GM12892 (cell line): ENCODE results near the gene TBCE.
"Not testable (repeated sequence)": the region's sequence is repeated elsewhere in the genome, so short reads cannot be mapped to it uniquely, and the experiment has no call there.

Experiments used
- DNase-seq: peaks from one replicate; pipeline ENCODE4 v3.0.0; 2011; ENCODE audit not compliant: insufficient read length
- FAIRE-seq: peaks from 2 replicates; lab custom pipeline; 2011; peaks lifted over from hg19 to GRCh38; lab: Jason Lieb, UNC
- POLR2A ChIP-seq: IDR thresholded peaks from 2 replicates; pipeline ENCODE4 v1.6.1; 2011; ENCODE audit warnings: low read depth, low read length, control low read depth
- POLR2AphosphoS5 ChIP-seq: IDR thresholded peaks from 2 replicates; pipeline ENCODE4 v1.6.1; 2011; ENCODE audit warnings: low read depth, low read length, control low read depth
- TAF1 ChIP-seq: IDR thresholded peaks from 2 replicates; pipeline ENCODE4 v1.6.1; 2011; ENCODE audit warnings: low read depth, mild to moderate bottlenecking, control low read depth, low read length, borderline replicate concordance

The TBCE gene

DNA sequence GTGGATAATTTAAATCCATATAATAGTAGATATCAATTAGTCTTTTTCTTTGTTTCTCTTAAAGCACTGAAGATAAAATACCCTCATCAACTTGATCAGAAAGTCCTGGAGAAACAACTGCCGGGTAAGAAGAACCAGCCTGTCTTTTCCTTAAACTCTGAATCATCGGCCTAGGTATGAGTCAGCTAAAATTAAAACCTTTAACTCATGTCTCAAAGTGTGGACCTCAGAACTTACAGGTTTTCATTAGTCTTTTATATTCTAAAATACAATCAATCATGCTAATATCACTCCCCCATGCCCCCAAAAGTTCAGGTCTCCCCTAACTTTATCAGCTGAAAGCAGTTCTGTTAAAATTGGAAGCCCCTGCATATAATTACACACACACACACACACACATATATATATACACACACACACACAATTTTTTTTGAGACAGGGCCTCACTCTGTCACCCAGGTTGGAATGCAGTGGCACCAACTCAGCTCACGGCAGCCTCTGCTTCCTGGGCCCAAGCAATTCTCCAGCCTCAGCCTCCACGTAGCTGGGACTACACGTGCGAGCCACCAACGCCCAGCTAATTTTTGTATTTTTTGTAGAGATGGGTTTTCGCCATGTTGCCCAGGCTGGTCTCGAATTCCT lies 75.7 kb downstream of the TBCE start:
- DNase-seq (no peak), FAIRE-seq (no peak)
- TF ChIP-seq TAF1 (no peak), POLR2A (no peak), POLR2AphosphoS5 (no peak)

DNA sequence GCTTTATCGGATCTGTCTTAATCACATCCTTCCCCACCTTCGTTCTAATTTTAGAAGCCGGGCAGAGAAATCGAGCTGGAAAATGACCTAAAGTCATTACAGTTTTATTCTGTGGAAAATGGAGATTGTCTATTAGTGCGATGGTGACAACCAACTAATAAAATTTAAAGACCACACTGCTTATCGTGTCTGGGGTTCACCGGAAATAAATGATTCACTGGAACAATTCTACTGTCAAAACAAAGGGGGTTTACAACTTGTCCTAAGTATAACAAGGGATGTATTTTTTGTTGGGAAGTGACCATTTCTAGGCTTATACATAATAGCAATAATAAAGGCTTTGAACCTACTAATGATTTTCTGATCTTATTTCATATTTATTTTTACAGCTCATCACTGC lies 81.4 kb downstream of the TBCE start:
- DNase-seq (no peak), FAIRE-seq (no peak)
- no peak for TF ChIP-seq POLR2A
- no peak for TF ChIP-seq POLR2AphosphoS5

DNA sequence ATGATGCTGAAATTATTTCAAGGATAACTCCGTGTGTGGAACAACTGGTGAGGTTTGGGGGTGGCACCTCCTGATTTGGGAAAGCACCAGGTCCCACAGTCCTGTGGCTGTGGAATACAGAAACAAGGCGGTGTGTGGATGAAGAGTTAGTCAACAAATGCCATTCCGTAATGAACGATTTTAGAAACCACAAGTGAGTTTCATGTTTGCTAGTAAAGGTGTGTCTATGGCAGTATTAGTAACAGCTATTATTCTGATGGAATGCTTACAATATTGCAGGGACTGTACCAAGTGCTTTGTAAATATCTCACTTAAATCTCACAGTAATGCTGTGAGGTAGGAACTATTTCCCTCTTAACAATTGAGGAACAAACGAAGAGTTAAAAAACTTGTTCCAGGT lies 83.2 kb downstream of the TBCE start:
- FAIRE-seq (no peak), DNase-seq (no peak)
- TF ChIP-seq POLR2AphosphoS5 (no peak), TAF1 (no peak), POLR2A (no peak)

DNA sequence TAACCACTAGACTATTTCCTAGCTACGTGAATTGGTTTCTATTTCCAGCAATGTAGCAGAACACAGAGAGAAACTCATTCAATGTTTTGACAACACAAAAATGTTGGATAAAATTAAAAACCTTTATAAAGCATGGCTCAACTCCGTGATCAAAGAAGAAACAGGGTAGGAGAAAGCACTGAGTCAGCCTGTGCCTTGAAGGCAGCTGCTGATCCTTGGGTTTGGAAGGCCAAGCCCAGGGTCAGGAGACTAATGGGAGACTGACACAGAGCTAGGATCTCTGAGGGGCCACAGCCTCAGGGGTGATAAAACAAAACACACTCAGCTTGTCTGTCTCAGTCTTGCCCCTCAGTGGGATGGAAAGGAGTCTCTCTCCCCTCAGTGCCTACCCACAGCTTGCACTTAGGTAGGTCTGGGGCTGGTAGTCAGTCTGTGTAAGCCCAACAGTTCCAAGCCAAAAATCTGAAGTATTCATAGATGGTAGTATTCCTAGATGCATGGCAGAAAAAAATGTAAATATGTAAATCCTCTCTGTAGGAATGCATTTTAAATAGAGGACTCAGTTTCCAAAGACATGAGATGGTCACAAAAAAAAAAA lies 83.8 kb downstream of the TBCE start:
- FAIRE-seq (no peak), DNase-seq (no peak)
- TF ChIP-seq POLR2A: no peak
- no peak for TF ChIP-seq POLR2AphosphoS5
- no peak for TF ChIP-seq TAF1

DNA sequence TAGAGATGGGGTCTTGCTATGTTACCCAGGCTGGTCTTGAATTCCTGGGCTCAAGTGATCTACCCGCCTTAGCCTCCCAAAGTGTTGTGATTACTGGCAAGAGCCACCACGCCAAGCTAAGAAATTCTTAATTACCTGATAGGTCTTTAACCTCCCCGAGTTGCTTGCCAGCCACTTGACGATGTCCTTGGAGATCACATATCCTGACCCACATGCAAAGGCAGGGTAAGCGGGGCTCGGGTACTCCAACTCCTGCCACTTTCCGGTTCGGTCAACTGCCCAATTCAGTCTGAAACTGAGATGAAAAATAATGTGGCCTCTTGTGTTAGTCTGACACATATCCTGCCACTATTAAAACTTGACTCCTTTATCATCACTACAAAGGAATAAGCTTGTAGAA lies 86.8 kb downstream of the TBCE start:
- DNase-seq (no peak), FAIRE-seq (no peak)
- no peak for TF ChIP-seq POLR2AphosphoS5
- TF ChIP-seq TAF1: no peak
- no peak for TF ChIP-seq POLR2A

DNA sequence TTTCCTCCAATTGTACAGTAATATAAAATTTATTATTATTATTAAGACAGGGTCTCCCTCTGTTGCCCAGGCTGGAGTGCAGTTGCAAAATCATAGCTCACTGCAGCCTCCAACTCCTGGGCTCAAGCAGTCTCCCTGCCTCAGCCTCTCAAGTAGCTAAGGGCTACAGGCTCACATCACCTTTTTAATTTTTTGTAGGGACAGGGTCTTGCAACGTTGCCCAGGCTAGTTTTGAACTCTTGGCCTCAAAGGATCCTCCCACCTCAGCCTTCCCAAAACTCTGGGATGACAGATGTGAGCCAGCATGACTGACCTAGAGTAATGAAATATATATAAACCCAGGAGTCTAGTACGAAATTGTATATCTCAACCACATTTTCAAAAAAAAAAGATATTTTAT lies 87.9 kb downstream of the TBCE start:
- FAIRE-seq (no peak), DNase-seq (no peak)
- no peak for TF ChIP-seq POLR2AphosphoS5
- TF ChIP-seq POLR2A: no peak
- no peak for TF ChIP-seq TAF1

DNA sequence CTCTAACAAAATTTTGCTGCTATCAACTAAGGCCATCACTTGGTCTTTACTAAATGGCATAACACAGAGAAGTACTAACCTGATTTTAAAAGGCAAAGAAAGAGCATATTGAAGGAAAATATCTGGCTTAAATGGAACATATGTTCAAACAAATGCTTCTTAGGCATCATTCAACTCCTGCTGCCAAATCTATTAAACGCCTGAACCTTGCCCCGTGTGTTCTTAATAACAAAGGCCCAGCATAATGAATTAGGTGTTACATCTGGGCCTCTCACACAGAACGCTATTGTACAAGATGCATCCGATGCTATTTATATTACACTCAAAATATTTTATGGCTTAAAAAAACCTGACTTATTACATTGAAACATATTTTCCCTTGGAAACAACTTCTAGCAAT lies 88.6 kb downstream of the TBCE start:
- no peak for DNase-seq
- TF ChIP-seq POLR2A (no peak), POLR2AphosphoS5 (no peak), TAF1 (no peak)
- FAIRE-seq: no peak

DNA sequence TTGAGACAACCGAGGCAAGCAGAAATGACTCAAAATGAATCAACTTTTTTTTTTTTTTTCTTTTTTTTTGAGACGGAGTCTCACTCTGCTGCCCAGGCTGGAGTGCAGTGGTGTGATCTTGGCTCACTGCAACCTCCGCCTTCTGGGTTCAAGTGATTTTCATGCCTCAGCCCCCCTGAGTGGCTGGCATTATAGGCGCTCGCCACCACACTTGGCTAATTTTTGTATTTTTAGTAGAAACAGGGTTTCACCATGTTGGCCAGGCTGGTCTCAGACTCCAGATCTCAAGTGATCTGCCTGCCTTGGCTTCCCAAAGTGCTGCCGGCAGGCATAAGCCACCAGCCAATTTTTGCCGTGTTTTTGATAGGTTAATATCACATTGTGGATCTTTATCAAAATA lies 90.6 kb downstream of the TBCE start:
- DNase-seq: not testable (repeated sequence)

DNA sequence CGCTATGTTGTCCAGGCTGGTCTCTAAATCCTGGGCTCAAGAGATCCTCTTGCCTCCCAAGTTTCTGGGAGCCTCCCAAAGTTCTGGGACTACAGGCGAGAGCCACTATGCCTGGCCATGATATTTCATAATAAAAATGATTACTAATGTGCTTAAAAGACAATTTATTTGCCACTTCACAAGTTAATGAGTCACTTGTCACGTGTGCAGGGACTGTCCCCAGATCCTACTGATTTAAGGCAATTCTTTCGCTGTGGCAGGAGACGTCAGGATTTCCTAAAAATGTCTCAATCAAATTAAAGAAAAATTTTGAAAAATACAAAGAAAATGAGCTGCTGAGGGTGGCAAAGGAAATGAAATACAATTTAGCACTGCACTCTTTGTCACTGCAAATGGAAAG lies 93.5 kb downstream of the TBCE start:
- DNase-seq (no peak), FAIRE-seq (no peak)
- no peak for TF ChIP-seq TAF1
- no peak for TF ChIP-seq POLR2AphosphoS5
- no peak for TF ChIP-seq POLR2A

More for the DNA sequence above, 90.6 kb downstream of the TBCE start:
- not testable (repeated sequence) for FAIRE-seq

DNA sequence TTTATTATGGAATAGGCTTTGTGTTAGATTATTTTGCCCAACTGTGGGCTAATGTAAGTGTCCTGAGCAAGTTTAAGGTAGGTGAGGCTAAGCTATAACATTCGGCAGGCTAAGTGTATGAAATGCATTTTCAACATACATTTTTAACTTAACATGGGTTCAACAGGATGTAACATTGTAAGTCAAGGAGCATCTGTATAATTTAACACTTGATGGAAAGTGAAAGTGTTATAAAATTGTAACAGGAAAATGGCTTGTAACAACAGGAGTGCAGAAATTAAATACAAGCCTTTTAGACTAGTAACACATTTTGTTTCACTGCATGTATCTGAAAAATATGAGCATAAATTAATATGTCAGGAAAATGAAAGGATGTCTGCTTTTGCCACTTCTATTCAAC lies 94.7 kb downstream of the TBCE start:
- DNase-seq: no peak
- FAIRE-seq: peak; percentile 83
- TF ChIP-seq POLR2A (no peak), POLR2AphosphoS5 (no peak), TAF1 (no peak)

DNA sequence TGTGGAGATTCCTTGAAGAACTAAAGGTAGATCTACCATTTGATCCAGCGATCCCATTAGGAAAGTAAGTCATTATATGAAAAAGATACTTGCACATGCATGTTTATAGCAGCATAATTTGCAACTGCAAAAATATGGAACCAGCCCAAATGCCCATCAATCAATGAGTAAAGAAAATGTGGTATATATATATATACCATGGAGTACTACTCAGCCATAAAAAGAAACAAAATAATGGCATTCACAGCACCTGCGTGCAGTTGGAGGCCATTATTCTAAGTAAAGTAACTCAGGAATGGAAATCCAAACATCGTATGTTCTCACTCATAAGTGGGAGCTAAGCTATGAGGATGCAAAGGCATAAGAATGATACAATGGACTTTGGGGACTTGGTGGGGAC lies 95.6 kb downstream of the TBCE start:
- not testable (repeated sequence) for DNase-seq, FAIRE-seq

DNA sequence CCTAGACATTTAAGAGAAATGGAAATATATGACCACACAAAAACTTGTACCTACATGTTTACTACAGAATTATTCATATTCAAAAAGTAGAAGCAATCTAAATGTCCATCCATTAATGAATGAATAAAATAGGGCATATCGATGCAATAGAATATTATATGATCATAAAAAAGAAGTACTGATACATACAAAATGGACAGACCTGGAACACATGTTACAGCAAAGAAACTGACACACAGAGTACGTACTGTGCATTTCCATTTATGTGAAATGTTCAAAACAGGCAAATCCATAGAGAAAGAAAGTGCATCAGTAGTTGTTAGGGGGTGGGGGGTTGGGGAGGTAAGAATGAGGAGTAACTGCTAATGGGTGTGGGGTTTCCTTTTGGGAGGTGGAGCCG lies 97.8 kb downstream of the TBCE start:
- FAIRE-seq: no peak
- DNase-seq: no peak
- TF ChIP-seq POLR2AphosphoS5 (no peak), TAF1 (no peak), POLR2A (no peak)
